Pancreas (tissue), 10 donors: ENCODE data around the gene PXT1. TPM values are rescaled to one million over a fixed set of nuclear protein-coding genes. Genes with fewer than 3 reads are reported as not detected.

ENCODE experiments used
- ATAC-seq, 4 donors: fragments of 200-7000 bp; cut with Tn5 transposase; one replicate each; pipeline versions ENCODE4 v1.8.0 to v1.9.1; 2020; ENCODE audit warnings: mild to moderate bottlenecking in 4 of 4, moderate library complexity in 4 of 4
- DNase-seq, 6 donors: peaks; one replicate each; pipeline ENCODE4 v3.0.0-alpha.2; 2020
- FAIRE-seq: peaks from 2 replicates; lab custom pipeline; 2012; peaks lifted over from hg19 to GRCh38; lab: Jason Lieb, UNC
- H3K27ac ChIP-seq, 4 donors: fragments of 200-600 bp; sonication (generic); 1 replicate in 3 of 4; 2 replicates in 1 of 4; pipeline versions ENCODE4 v1.5.0 to v1.8.0; 2020
- H3K27me3 ChIP-seq, 4 donors: fragments of 200-600 bp; one replicate each; pipeline ENCODE4 v1.8.0; 2021
- H3K36me3 ChIP-seq, 3 donors: fragments of 200-600 bp; sonication (generic) in 1 of 3; one replicate each; pipeline versions ENCODE4 v1.5.0 to v1.8.0; 2020 to 2021
- H3K4me1 ChIP-seq, 3 donors: fragments of 200-600 bp; one replicate each; pipeline ENCODE4 v1.8.0; 2021
- H3K4me3 ChIP-seq, 4 donors: fragments of 200-600 bp; sonication (generic) in 2 of 4; one replicate each; pipeline versions ENCODE4 v1.5.0 to v1.8.0; 2020 to 2021
- H3K9me3 ChIP-seq, 4 donors: fragments of 200-600 bp; one replicate each; pipeline ENCODE4 v1.8.0; 2021
- CTCF ChIP-seq, 4 donors: fragments of 200-600 bp; sonication (generic) in 3 of 4; IDR thresholded peaks; one replicate each; pipeline versions ENCODE4 v1.5.0 to v1.8.0; 2021; ENCODE audit warnings: antibody characterized with exemption in 4 of 4
- WGBS, 2 donors: extraction: QIAGEN DNeasy Blood & Tissue Kit; methylation state at CpG; one replicate each; pipeline ENCODE4 v1.1.7; 2013; 5-methylcytosine and 5-hydroxymethylcytosine counted together
- intact Hi-C, 3 donors: fragments of 100-400 bp; cut with DNase I; formaldehyde crosslinking; loops; one replicate each; pipeline versions ENCODE4 v1.11.1 to v1.14.2; 2022
- polyA plus RNA-seq, 2 donors: library from polyadenylated mRNA; stranded (reverse); fragments of 200-250 nt; gene quantifications; one replicate each; pipeline ENCODE4 v1.2.3, GENCODE V29; 2013
- total RNA-seq, 6 donors: library from RNA; stranded (reverse); fragmentation: NEBNext Ultra II Directional in 4 of 6; extraction: Animal tissue kit (Norgen Biotek cat#: 25700) in 4 of 6; gene quantifications; one replicate each; pipeline versions ENCODE4 v1.2.1 to v1.2.4, GENCODE V29; 2021 to 2023
- donor health status: healthy with polysubstance abuse.
- donor health status: DM: no; HTN: no; CAD: no; lungs with moderate emphysema.
- donor health status: DM: no; HTN: no; CAD: no.
- donor health status: control.
- donor health status: control.
- donor health status: Bipolar disorder and iron deficiency.
- donor health status: DM: yes; HTN: yes; CAD: no.
- donor health status: DM: no; HTN: no; CAD: no.
- donor health status: DM: no; HTN: no; CAD: no.
- donor health status: DM: yes; HTN: yes; CAD: no.

Gene PXT1
- total and polyA plus RNA-seq, 8 donors: not detected

DNA sequence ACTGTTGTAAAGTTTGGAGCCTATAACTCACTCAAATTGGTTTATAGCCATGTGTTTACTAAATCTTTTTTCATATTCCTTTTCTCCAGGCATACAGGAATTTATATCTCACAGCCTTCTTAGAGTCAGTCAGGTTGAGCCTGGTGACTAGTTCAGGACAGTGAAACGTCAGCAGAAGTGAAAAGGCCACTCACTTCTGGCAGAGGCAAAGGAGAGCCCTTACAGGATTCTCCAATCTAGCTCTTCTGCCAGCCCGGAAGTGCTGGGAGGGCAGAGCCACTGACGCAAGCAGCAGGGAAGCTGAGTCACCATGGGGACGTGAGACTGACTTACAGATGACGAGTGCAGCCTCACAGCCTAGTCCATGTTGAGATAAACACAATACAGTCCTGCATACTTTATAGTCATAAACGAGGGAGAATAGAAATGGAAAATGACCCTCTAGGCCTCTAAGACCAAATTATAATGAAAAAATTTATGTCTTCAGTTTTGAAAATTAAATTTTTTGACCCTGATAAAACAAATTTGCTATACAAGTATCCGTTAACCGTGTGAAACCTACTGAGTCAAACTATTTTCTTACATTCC lies 1.3 kb downstream of the PXT1 start:
- 24 to 29% methylated on average over 8 of the region's 8 CpGs for WGBS, 2 donors
- FAIRE-seq: peak; percentile 94
- TF ChIP-seq CTCF (IDR thresholded peaks at IDR 0.05): no peak
- H3K4me1 ChIP-seq: peaks cover 11 to 31% (median 30%) of the 10 kb centered on the region in 3 donors
- peak; percentile 78 to 93 (median 82) for ATAC-seq
- intact Hi-C loops: no loop called here
- H3K27me3 ChIP-seq: no peaks in the 10 kb centered on the region
- H3K36me3 ChIP-seq: no peaks in the 10 kb centered on the region
- no peaks in the 10 kb centered on the region for H3K9me3 ChIP-seq
- DNase-seq: peak; percentile 77 to 92 (median 90)
- peak overlapping the region; percentile 93 to 97 (median 96) for H3K27ac ChIP-seq
- no peak overlapping the region for H3K4me3 ChIP-seq

DNA sequence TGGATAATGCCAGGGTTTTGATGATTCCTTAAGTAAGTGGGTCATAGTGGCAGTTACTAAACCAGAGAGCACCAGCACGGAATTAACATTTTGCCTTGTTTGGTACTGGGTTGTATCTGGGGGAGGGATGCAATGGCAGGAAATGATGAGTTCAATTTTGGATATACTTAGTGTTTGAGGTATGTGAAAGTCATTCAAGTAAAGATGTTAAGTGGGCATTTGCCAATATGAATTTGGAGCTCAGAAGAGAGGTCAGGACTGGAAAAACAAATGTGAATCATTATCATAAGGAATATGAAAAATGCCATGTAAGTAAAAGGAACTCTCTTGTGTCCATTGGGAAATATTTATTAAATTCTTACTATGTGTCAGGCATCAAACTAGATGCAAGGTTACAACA lies 6.2 kb downstream of the PXT1 start:
- peaks cover 0 to 7% (median 7%) of the 10 kb centered on the region in 3 donors for H3K4me1 ChIP-seq
- H3K9me3 ChIP-seq: no peaks in the 10 kb centered on the region
- FAIRE-seq (no peak), DNase-seq (no peak), ATAC-seq (no peak)
- TF ChIP-seq CTCF (IDR thresholded peaks at IDR 0.05): no peak
- H3K27ac ChIP-seq: no peak overlapping the region
- WGBS, 2 donors: 78 to 84% methylated on average over 1 of the region's 1 CpG
- no peaks in the 10 kb centered on the region for H3K27me3 ChIP-seq
- no peak overlapping the region for H3K4me3 ChIP-seq
- no peaks in the 10 kb centered on the region for H3K36me3 ChIP-seq
- intact Hi-C loops: no loop called here

DNA sequence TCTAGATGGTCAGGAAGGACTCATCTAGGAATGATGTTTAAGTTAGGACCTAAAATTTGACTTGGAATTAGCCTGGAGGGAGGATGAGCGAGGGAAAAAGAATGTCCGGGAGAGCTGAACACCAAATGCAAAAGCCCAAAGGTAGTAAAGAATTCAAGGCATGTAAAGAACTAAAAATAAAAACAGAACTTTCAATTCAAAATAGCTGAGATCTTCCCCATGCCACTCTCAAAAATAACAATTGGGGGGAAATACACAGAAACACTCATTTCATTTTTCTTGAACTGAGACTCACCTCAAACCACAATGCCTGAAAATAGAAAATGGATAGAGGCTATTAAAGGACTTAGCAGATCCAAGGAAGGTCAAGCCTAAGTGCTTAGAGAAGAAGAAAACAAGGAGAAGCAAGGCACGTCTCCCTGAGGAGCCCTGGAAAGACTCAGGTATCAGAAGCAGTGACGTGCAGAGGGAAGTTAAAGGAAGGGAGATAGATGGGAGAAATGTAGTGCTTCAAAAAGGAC lies 10.4 kb downstream of the PXT1 start:
- Histone ChIP-seq H3K36me3 (no peaks in the 10 kb centered on the region), H3K9me3 (no peaks in the 10 kb centered on the region), H3K27me3 (no peaks in the 10 kb centered on the region), H3K4me1 (no peaks in the 10 kb centered on the region), H3K4me3 (no peak overlapping the region), H3K27ac (no peak overlapping the region)
- intact Hi-C loops: no loop called here
- no peak for ATAC-seq
- TF ChIP-seq CTCF (IDR thresholded peaks at IDR 0.05): no peak
- no peak for DNase-seq
- no peak for FAIRE-seq
- WGBS, 2 donors: 88 to 90% methylated on average over 4 of the region's 4 CpGs

DNA sequence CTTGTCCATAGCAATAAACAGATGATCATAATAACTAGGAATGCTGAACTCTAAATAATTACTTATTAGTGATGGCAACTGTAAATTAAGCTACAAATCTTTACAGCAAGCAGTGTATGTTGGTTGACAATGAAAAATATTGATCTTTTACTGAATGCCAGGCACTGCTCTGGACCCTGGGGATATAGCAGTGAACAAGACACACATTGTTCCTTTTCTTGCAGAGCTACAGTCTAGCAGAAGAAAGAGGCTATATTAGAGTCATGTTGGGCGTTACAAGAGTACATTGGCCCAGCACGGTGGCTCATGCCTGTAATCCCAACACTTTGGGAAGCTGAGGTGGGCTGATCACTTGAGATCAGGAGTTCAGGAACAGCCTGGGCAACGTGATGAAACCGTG lies 11.5 kb downstream of the PXT1 start:
- DNase-seq (no peak), FAIRE-seq (no peak), ATAC-seq (no peak)
- H3K27me3 ChIP-seq: no peaks in the 10 kb centered on the region
- H3K9me3 ChIP-seq: no peaks in the 10 kb centered on the region
- intact Hi-C loops: no loop called here
- H3K4me1 ChIP-seq: no peaks in the 10 kb centered on the region
- H3K36me3 ChIP-seq: no peaks in the 10 kb centered on the region
- TF ChIP-seq CTCF (IDR thresholded peaks at IDR 0.05): no peak
- no peak overlapping the region for H3K27ac ChIP-seq
- no peak overlapping the region for H3K4me3 ChIP-seq
- 62 to 77% methylated on average over 4 of the region's 4 CpGs for WGBS, 2 donors

DNA sequence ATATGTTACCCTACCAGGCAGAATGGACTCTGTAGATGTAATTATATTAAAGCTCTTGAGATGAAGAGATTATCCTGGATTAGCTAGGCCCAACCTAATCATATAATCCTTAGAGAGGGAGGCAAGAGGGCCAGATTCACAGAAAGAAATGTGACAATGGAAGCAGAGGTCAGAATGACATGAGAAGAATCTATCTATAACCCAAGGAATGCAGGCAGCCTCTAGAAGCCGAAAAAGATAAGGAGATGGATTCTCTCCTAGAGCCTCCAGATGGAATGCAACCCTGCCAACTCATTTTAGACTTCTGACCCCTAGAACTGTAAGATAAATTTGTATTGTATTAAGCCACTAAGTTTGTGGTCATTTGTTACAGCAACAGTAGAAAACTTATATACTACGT lies 12.3 kb downstream of the PXT1 start:
- H3K4me3 ChIP-seq: no peak overlapping the region
- no peaks in the 10 kb centered on the region for H3K9me3 ChIP-seq
- H3K27ac ChIP-seq: no peak overlapping the region
- ATAC-seq (no peak), DNase-seq (no peak), FAIRE-seq (no peak)
- H3K36me3 ChIP-seq: no peaks in the 10 kb centered on the region
- WGBS, 2 donors: 73% methylated on average over 2 of the region's 2 CpGs
- TF ChIP-seq CTCF (IDR thresholded peaks at IDR 0.05): no peak
- intact Hi-C loops: no loop called here
- no peaks in the 10 kb centered on the region for H3K4me1 ChIP-seq
- no peaks in the 10 kb centered on the region for H3K27me3 ChIP-seq
